ENCODE data around the gene RASSF3.

The RASSF3 gene

DNA sequence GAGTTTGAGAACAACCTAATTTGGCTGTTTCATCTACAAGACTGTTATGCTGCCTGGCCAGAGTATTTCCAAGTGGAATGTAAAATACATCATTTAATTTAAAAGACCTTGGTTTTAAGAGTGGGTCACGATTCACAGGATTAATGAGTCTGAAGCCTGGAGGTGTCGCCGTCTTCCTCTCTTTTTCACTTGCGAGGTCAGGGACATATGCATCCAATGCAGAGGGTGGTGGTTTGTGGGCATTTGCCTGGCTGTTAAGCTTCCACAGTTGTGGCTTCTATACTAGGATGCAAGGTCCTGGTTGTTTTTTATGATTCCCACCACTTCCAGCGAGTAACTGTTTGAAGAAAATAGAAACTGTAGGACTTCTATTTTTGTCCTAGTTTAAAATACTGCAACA, 22.8 kb upstream of the RASSF3 start:
- FAIRE-seq (no peak), DNase-seq (ENCODE audit: insufficient read length, low spot score) (no peak)
- TF ChIP-seq POU2F2 (IDR thresholded peaks at IDR 0.05; ENCODE audit: low read depth, low read length) (no peak), SPI1 (IDR thresholded peaks at IDR 0.05; ENCODE audit: low read depth, low read length) (no peak)

DNA sequence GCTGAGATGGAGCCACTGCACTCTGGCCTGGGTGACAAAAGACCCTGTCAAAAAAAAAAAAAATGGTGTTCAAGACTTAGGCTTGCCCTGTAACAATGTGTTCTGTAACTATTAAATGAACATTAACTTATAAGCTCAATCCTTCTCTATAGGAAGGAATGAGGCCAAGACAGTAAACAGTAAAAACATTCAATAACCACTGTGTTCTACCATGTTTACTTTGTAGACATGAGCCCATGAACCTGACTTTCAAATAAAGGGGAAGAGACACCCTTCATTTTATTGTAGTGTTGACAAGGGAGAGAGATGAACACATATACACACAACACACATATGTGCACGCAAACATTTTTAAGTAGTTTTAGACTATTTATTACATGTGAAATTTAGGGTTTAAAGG, 20.1 kb upstream of the RASSF3 start:
- TF ChIP-seq SPI1 (IDR thresholded peaks at IDR 0.05; ENCODE audit: low read depth, low read length) (no peak), PAX5 (IDR thresholded peaks at IDR 0.05; ENCODE audit: insufficient read depth, low read length, severe bottlenecking) (no peak), POLR2A (IDR thresholded peaks at IDR 0.05; ENCODE audit: low read depth, low read length) (no peak), TAF1 (IDR thresholded peaks at IDR 0.05; ENCODE audit: low read depth, low read length) (no peak), POLR2AphosphoS5 (IDR thresholded peaks at IDR 0.05; ENCODE audit: low read depth, low read length) (no peak), POU2F2 (IDR thresholded peaks at IDR 0.05; ENCODE audit: low read depth, low read length) (no peak)
- no peak for DNase-seq (ENCODE audit: insufficient read length, low spot score)
- no peak for FAIRE-seq

DNA sequence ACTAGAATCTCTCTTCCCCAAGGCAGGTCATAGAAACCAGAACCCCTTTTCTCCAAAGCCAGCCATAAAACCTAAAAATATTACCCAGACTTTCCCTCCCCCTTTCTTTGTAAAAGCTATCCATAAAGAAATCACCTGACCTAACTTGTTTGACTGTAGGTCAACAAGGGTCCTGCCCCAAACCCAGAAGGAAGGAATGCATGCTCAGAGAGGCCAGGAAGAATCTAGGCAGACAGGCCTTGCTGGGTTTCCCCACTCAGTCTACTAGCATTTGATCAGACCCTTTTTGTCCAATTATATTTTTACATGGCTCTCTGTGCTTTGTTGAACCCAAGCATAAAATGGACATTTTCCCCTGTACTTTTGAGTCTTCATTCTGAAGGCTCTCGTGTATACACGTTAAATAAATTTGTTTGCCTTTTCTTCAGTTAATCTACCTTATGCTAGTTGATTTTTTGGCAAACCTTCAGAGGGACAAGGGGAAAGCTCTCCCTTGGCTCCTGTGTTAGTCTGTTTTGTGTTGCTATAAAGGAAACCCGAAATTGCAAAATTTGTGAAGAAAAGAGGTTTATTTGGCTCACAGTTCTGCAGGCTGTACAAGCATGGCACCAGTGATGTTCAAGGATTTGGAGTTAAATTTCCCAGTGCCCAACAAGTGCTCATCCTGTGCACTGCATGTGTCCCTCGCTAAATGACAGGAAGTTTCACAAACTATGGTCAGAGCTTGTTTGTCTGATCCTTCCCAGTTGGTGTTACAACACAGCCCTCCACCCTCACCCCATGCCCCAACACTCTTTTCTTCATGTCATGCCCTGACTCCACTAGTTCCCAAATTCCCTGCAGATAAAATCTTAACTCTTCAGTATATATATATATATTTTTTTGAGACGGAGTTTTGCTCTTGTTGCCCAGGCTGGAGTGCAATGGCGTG, 14.2 kb upstream of the RASSF3 start:
- FAIRE-seq (no peak), DNase-seq (ENCODE audit: insufficient read length, low spot score) (no peak)
- no peak for TF ChIP-seq SPI1 (IDR thresholded peaks at IDR 0.05; ENCODE audit: low read depth, low read length)
- no peak for TF ChIP-seq PAX5 (IDR thresholded peaks at IDR 0.05; ENCODE audit: insufficient read depth, low read length, severe bottlenecking)
- TF ChIP-seq TAF1 (IDR thresholded peaks at IDR 0.05; ENCODE audit: low read depth, low read length), result no peak
- no peak for TF ChIP-seq POLR2AphosphoS5 (IDR thresholded peaks at IDR 0.05; ENCODE audit: low read depth, low read length)
- TF ChIP-seq POLR2A (IDR thresholded peaks at IDR 0.05; ENCODE audit: low read depth, low read length), result no peak
- no peak for TF ChIP-seq POU2F2 (IDR thresholded peaks at IDR 0.05; ENCODE audit: low read depth, low read length)

DNA sequence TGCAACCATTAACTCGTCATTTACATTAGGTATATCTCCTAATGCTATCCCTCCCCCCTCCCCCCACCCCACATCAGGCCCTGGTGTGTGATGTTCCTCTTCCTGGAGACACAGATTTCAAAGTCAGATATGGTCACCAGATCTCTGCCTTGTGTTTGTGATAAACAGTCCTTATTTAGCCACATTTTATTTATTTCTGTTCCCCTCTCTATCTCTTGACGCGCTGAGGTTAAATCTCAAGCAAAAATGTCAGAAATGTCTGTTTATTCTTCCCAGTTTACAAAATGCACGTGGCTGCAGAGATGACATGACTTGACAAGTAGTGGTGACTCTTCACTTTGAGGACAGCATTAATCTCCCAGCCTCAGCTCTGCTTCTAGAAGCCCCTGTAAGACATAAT, 11.5 kb upstream of the RASSF3 start:
- DNase-seq (ENCODE audit: insufficient read length, low spot score) (no peak), FAIRE-seq (no peak)
- no peak for TF ChIP-seq SPI1 (IDR thresholded peaks at IDR 0.05; ENCODE audit: low read depth, low read length)
- TF ChIP-seq TAF1 (IDR thresholded peaks at IDR 0.05; ENCODE audit: low read depth, low read length), result no peak
- no peak for TF ChIP-seq PAX5 (IDR thresholded peaks at IDR 0.05; ENCODE audit: insufficient read depth, low read length, severe bottlenecking)
- no peak for TF ChIP-seq POLR2AphosphoS5 (IDR thresholded peaks at IDR 0.05; ENCODE audit: low read depth, low read length)

DNA sequence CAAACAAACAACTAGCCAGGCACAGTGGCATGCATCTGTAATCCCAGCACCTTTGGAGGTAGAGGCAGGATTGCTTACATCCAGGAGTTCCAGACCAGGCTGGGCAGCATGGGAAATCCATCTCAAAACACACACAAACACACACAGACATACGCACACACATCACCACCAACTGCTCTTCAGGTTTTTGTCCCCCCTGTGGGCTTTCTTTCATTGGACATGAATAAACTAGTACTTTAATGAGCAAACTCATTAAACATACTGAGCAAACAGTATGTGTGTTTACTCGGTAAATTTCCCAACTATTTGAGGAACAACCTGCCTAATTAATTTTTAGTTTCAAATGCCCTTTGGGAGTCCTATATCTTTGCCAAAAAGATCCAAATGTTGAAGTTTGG, 10.1 kb upstream of the RASSF3 start:
- FAIRE-seq, result no peak
- DNase-seq (ENCODE audit: insufficient read length, low spot score), result no peak
- no peak for TF ChIP-seq PAX5 (IDR thresholded peaks at IDR 0.05; ENCODE audit: insufficient read depth, low read length, severe bottlenecking)
- TF ChIP-seq POLR2A (IDR thresholded peaks at IDR 0.05; ENCODE audit: low read depth, low read length), result no peak
- no peak for TF ChIP-seq POU2F2 (IDR thresholded peaks at IDR 0.05; ENCODE audit: low read depth, low read length)
- no peak for TF ChIP-seq POLR2AphosphoS5 (IDR thresholded peaks at IDR 0.05; ENCODE audit: low read depth, low read length)
- no peak for TF ChIP-seq TAF1 (IDR thresholded peaks at IDR 0.05; ENCODE audit: low read depth, low read length)
- TF ChIP-seq SPI1 (IDR thresholded peaks at IDR 0.05; ENCODE audit: low read depth, low read length), result no peak

DNA sequence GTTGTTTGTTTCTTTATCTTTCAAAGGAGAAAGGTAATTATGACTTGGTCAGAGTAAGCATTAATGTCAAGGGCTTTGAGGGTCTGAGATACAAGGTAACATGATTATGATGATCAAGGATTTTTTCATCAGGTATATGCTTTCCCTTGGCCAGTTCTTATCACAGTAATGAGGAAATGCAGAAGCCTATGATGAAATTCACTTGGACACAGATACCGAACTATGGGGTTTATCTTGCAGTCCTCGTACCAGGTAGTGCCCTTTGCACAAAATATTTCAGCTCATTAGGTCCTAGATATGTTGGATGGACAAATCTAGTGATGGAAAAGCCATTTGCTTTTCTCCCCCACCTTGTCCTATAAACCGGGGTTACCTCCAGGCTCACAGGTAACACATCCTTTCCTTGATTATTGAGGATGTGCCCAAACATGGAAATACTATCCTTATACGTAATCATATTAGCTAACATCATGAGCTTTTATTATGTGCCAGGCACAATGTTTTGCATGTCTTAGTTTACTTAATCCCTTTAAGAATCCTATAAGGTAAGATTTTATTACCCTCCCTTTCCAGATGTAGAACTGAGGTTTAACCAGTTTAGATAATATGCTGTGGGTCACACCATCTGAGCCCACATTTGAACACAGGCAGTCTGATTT, 7.0 kb upstream of the RASSF3 start:
- no peak for FAIRE-seq
- TF ChIP-seq POLR2AphosphoS5 (IDR thresholded peaks at IDR 0.05; ENCODE audit: low read depth, low read length) (no peak), POLR2A (IDR thresholded peaks at IDR 0.05; ENCODE audit: low read depth, low read length) (no peak), POU2F2 (IDR thresholded peaks at IDR 0.05; ENCODE audit: low read depth, low read length) (no peak), TAF1 (IDR thresholded peaks at IDR 0.05; ENCODE audit: low read depth, low read length) (no peak), PAX5 (IDR thresholded peaks at IDR 0.05; ENCODE audit: insufficient read depth, low read length, severe bottlenecking) (no peak), SPI1 (IDR thresholded peaks at IDR 0.05; ENCODE audit: low read depth, low read length) (no peak)
- no peak for DNase-seq (ENCODE audit: insufficient read length, low spot score)

DNA sequence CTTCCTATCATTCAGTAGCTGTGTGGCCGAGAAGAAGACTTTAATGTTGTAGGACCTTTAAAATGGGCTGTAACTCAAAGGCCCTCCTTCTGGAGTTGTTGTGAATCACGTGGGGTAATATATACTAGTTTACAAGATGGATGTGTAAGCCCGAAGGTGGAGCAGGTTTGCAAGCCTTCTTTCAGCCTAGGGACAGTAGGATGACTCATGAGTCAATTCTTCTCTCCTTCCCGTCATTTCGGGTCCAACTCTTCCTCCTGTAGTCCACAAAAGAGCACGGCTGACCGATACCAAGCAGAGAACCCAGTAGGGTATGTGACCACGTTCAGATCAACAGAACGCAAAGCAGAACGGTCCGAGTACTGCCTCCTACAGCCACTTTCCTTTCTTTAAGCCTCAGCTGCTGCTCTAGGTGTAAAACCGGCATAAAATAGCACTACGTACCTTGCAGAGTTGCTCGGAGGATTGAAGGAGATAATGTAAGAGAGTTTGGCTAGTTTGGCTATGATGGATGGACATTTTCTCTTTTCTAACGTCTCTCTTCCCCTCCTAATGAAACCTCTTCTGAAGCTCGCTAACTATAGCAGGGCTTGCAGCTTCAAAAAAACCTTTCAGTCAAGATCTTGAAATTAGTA, 1.3 kb upstream of the RASSF3 start:
- FAIRE-seq (peak; percentile 88), DNase-seq (ENCODE audit: insufficient read length, low spot score) (peak; percentile 45)
- TF ChIP-seq PAX5 (IDR thresholded peaks at IDR 0.05; ENCODE audit: insufficient read depth, low read length, severe bottlenecking) (no peak), POU2F2 (IDR thresholded peaks at IDR 0.05; ENCODE audit: low read depth, low read length) (no peak), SPI1 (IDR thresholded peaks at IDR 0.05; ENCODE audit: low read depth, low read length) (no peak), POLR2AphosphoS5 (IDR thresholded peaks at IDR 0.05; ENCODE audit: low read depth, low read length) (peak; percentile 54), TAF1 (IDR thresholded peaks at IDR 0.05; ENCODE audit: low read depth, low read length) (peak; percentile 38; the same call in 1 of the 2 replicates), POLR2A (IDR thresholded peaks at IDR 0.05; ENCODE audit: low read depth, low read length) (peak; percentile 67; the same call in 1 of the 2 replicates)

DNA sequence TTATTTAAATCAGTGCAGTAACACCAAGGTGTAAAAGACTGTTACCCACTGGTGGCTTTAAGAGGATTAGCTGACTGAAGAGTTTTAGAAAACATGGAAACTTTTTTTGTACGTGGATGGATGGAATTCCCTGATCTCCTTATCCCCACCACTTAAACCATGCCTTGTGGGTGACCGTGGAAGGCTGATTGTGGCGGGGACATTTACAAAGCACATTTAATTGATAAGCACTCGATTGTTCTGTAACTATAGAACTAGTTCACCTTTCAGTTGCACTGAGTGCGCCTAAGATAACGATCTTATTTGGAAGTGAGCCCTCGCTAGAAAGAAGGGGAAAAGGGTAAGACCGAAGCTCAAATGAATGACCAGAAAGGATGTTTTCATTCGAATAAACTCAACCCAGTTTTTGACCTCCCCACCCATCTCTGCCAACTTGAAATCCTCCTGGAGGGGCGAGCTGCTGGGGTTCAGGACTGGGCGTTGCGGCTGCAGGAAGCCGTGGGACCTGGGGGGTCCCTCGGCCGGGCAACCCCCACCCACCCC, 688 bp upstream of the RASSF3 start:
- FAIRE-seq (no peak), DNase-seq (ENCODE audit: insufficient read length, low spot score) (no peak)
- TF ChIP-seq POU2F2 (IDR thresholded peaks at IDR 0.05; ENCODE audit: low read depth, low read length) (no peak), SPI1 (IDR thresholded peaks at IDR 0.05; ENCODE audit: low read depth, low read length) (no peak), POLR2A (IDR thresholded peaks at IDR 0.05; ENCODE audit: low read depth, low read length) (no peak), POLR2AphosphoS5 (IDR thresholded peaks at IDR 0.05; ENCODE audit: low read depth, low read length) (no peak), TAF1 (IDR thresholded peaks at IDR 0.05; ENCODE audit: low read depth, low read length) (no peak), PAX5 (IDR thresholded peaks at IDR 0.05; ENCODE audit: insufficient read depth, low read length, severe bottlenecking) (no peak)

Data from GM12891 (cell line).